ENCODE data around the gene CAPN13. TPM values are rescaled to one million over a fixed set of nuclear protein-coding genes. Genes with fewer than 3 reads are reported as not detected.

Gene CAPN13
- total and polyA plus RNA-seq, 2 of the 4 experiments (the other 2 are of a cell fraction): not detected

GRCh38 chr2:30729031-30729430 lies 78.2 kb downstream of the CAPN13 start:
- Histone ChIP-seq H3K9me3 (ENCODE audit: control insufficient read depth, insufficient read depth, low read length) (no peaks in the 10 kb centered on the region), H4K20me1 (ENCODE audit: insufficient read depth, low read length) (no peaks in the 10 kb centered on the region), H3K14ac (replicated peaks; ENCODE audit: low read depth, low read length) (no peak overlapping the region), H2BK5ac (ENCODE audit: low read depth, low read length, poor library complexity, severe bottlenecking) (no peak overlapping the region), H2AK5ac (ENCODE audit: low read depth, low read length) (no peak overlapping the region), H3K4ac (ENCODE audit: low read depth, low read length) (no peak overlapping the region), H3K56ac (ENCODE audit: extremely low read depth, insufficient read depth, low read length) (no peak overlapping the region), H2BK20ac (ENCODE audit: low read depth, low read length) (no peak overlapping the region), H3K18ac (ENCODE audit: low read depth, low read length) (no peak overlapping the region), H4K8ac (ENCODE audit: low read depth in 2 of 2, low read length in 2 of 2) (no peak overlapping the region), H2AFZ (replicated peaks; ENCODE audit: low read length, poor library complexity) (no peak overlapping the region), H2AK9ac (replicated peaks; ENCODE audit: low read depth, low read length, poor library complexity) (no peak overlapping the region), H3K4me3 (ENCODE audit: insufficient read depth, low read depth, low read length) (no peak overlapping the region), H3K9me1 (ENCODE audit: insufficient read depth, low read length) (no peaks in the 10 kb centered on the region), H3K23ac (ENCODE audit: low read depth, low read length) (no peak overlapping the region), H3K4me2 (ENCODE audit: low read depth, low read length) (no peak overlapping the region), H4K91ac (ENCODE audit: insufficient read depth, low read depth, low read length) (no peak overlapping the region), H4K5ac (ENCODE audit: low read depth, low read length) (no peak overlapping the region), H3K9ac (ENCODE audit: low read depth, low read length) (no peak overlapping the region), H2BK15ac (ENCODE audit: low read depth, low read length) (no peak overlapping the region), H3K4me1 (ENCODE audit: control insufficient read depth, insufficient read depth, low read length) (no peaks in the 10 kb centered on the region), H3K27ac (ENCODE audit: insufficient read depth, low read length) (no peak overlapping the region), H3K27me3 (ENCODE audit: control insufficient read depth, insufficient read depth, low read length) (peaks cover 39% of the 10 kb centered on the region), H3K79me1 (ENCODE audit: low read depth in 1 of 2, low read length in 2 of 2) (no peaks in the 10 kb centered on the region), H2BK120ac (ENCODE audit: low read depth, low read length) (no peak overlapping the region), H3K36me3 (ENCODE audit: control insufficient read depth, insufficient read depth, low read length) (no peaks in the 10 kb centered on the region)
- no TSS peak for BruUV-seq (replicated peaks)
- TF ChIP-seq RAD21 (IDR thresholded peaks at IDR 0.05; ENCODE audit: low read length) (no peak), ELK1 (IDR thresholded peaks at IDR 0.05; ENCODE audit: borderline replicate concordance, low read depth, low read length) (no peak), USF2 (IDR thresholded peaks at IDR 0.05; ENCODE audit: low read depth, low read length) (no peak), CTCF (conservative IDR thresholded peaks at IDR 0.05; ENCODE audit: low read depth, low read length) (no peak), MAFK (IDR thresholded peaks at IDR 0.05; ENCODE audit: low read depth, low read length) (no peak), MAZ (IDR thresholded peaks at IDR 0.05; ENCODE audit: borderline replicate concordance, low read depth, low read length) (no peak), CEBPB (IDR thresholded peaks at IDR 0.05; ENCODE audit: low read depth, low read length) (no peak), CHD1 (IDR thresholded peaks at IDR 0.05; ENCODE audit: low read depth, low read length) (no peak), BHLHE40 (IDR thresholded peaks at IDR 0.05; ENCODE audit: low read depth, low read length) (no peak), NFE2L2 (IDR thresholded peaks at IDR 0.05; ENCODE audit: low read depth, low read length) (no peak), RFX5 (IDR thresholded peaks at IDR 0.05; ENCODE audit: low read depth, low read length) (no peak), MXI1 (IDR thresholded peaks at IDR 0.05; ENCODE audit: borderline replicate concordance, low read depth, low read length) (no peak), RCOR1 (IDR thresholded peaks at IDR 0.05; ENCODE audit: insufficient replicate concordance, low read length) (no peak), POLR2A (IDR thresholded peaks at IDR 0.05; ENCODE audit: low read depth, low read length) (no peak), SMC3 (IDR thresholded peaks at IDR 0.05; ENCODE audit: low read depth, low read length) (no peak)
- WGBS, 2 experiments (ENCODE audit: extremely low coverage in 2 of 2, insufficient read length in 1 of 2): no CpG with 5 or more reads among the region's 5 CpGs
- intact Hi-C loops (cut with micrococcal nuclease) (no loop called here), in situ Hi-C loops (cut with MboI; ENCODE audit: low sequenced_read_pairs) (no loop called here), dilution Hi-C loops (cut with HindIII; ENCODE audit: low sequenced_read_pairs, unreplicated experiment) (no loop called here)
- POLR2A ChIA-PET (ENCODE audit: unreplicated experiment): no interaction called here
- ATAC-seq (ENCODE audit: low read depth): no peak
- CTCF ChIA-PET: no interaction called here
- no peak for DNase-seq
